ENCODE measurements around the gene C19orf47. TPM values are rescaled to one million over a fixed set of nuclear protein-coding genes. Genes with fewer than 3 reads are reported as not detected.

C19orf47 gene
- total RNA-seq, 1 donor from 2014 or later: 15.7 TPM

- H3K36me3 ChIP-seq: peaks cover 5% of the 10 kb centered on the region
- H3K27me3 ChIP-seq (ENCODE audit: low read depth): no peaks in the 10 kb centered on the region
- no peak for ATAC-seq
- no peak for TF ChIP-seq CTCF (IDR thresholded peaks at IDR 0.05)
- intact Hi-C loops (cut with DNase I): no loop called here
- no peak for DNase-seq
- H3K4me1 ChIP-seq: peaks cover 38% of the 10 kb centered on the region
- H3K27ac ChIP-seq: no peak overlapping the region
- H3K4me3 ChIP-seq: no peak overlapping the region
- no peaks in the 10 kb centered on the region for H3K9me3 ChIP-seq
Observed at GRCh38 chr19:40274585-40275544, 73.3 kb downstream of the C19orf47 start.

- no peak for TF ChIP-seq CTCF (IDR thresholded peaks at IDR 0.05)
- Histone ChIP-seq H3K9me3 (no peaks in the 10 kb centered on the region), H3K27ac (no peak overlapping the region), H3K4me1 (peaks cover 26% of the 10 kb centered on the region), H3K27me3 (ENCODE audit: low read depth) (no peaks in the 10 kb centered on the region), H3K36me3 (peaks cover 5% of the 10 kb centered on the region), H3K4me3 (no peak overlapping the region)
- intact Hi-C loops (cut with DNase I): no loop called here
- ATAC-seq (no peak), DNase-seq (no peak)
Observed at GRCh38 chr19:40273469-40274360, 74.5 kb downstream of the C19orf47 start.

GRCh38 chr19:40272261-40272660 is 75.9 kb downstream of the C19orf47 start:
- ATAC-seq (no peak), DNase-seq (no peak)
- Histone ChIP-seq H3K27me3 (ENCODE audit: low read depth) (no peaks in the 10 kb centered on the region), H3K4me3 (no peak overlapping the region), H3K27ac (no peak overlapping the region), H3K4me1 (peaks cover 20% of the 10 kb centered on the region), H3K9me3 (no peaks in the 10 kb centered on the region), H3K36me3 (peaks cover 5% of the 10 kb centered on the region)
- no peak for TF ChIP-seq CTCF (IDR thresholded peaks at IDR 0.05)
- intact Hi-C loops (cut with DNase I): no loop called here

GRCh38 chr19:40271706-40272105 is 76.5 kb downstream of the C19orf47 start:
- TF ChIP-seq CTCF (IDR thresholded peaks at IDR 0.05): no peak
- Histone ChIP-seq H3K27me3 (ENCODE audit: low read depth) (no peaks in the 10 kb centered on the region), H3K4me3 (no peak overlapping the region), H3K27ac (no peak overlapping the region), H3K4me1 (peaks cover 21% of the 10 kb centered on the region), H3K9me3 (no peaks in the 10 kb centered on the region), H3K36me3 (peaks cover 5% of the 10 kb centered on the region)
- intact Hi-C loops (cut with DNase I): no loop called here
- DNase-seq (no peak), ATAC-seq (no peak)

- no peak for TF ChIP-seq CTCF (IDR thresholded peaks at IDR 0.05)
- DNase-seq (no peak), ATAC-seq (no peak)
- H3K4me3 ChIP-seq: no peak overlapping the region
- peaks cover 28% of the 10 kb centered on the region for H3K4me1 ChIP-seq
- no peaks in the 10 kb centered on the region for H3K9me3 ChIP-seq
- H3K27ac ChIP-seq: no peak overlapping the region
- intact Hi-C loops (cut with DNase I): no loop called here
- H3K36me3 ChIP-seq: peaks cover 5% of the 10 kb centered on the region
- no peaks in the 10 kb centered on the region for H3K27me3 ChIP-seq (ENCODE audit: low read depth)
Observed at GRCh38 chr19:40270362-40271089, 77.7 kb downstream of the C19orf47 start.
